Measurements from ENCODE around the gene MCM3. TPM values are rescaled to one million over a fixed set of nuclear protein-coding genes. Genes with fewer than 3 reads are reported as not detected.

MCM3 gene
- total RNA-seq, 6 experiments from 2014 or later = 6.6 to 35.9 (median 10.5) TPM

- 89% methylated on average over 7 of the region's 9 CpGs for WGBS (ENCODE audit: insufficient coverage, low coverage, low lambda C conversion rate, missing lambda C conversion rate)
- H3K4me3 ChIP-seq = no peak overlapping the region
- peaks cover 0 to 24% (median 2%) of the 10 kb centered on the region in 4 donors for H3K36me3 ChIP-seq
- TF ChIP-seq POLR2A (IDR thresholded peaks at IDR 0.05) = no peak
- TF ChIP-seq CTCF (IDR thresholded peaks at IDR 0.05) = no peak
- no peaks in the 10 kb centered on the region for H3K4me1 ChIP-seq
- DNase-seq = no peak
- H3K9me3 ChIP-seq = no peaks in the 10 kb centered on the region
- ATAC-seq = no peak
- intact Hi-C loops (cut with DNase I) = no loop called here
- no peaks in the 10 kb centered on the region for H3K27me3 ChIP-seq
- H3K27ac ChIP-seq = no peak overlapping the region
Measured at GRCh38 chr6:52262620-52263344, 21.8 kb downstream of the MCM3 start.

GRCh38 chr6:52261229-52261628 lies 23.3 kb downstream of the MCM3 start:
- Histone ChIP-seq H3K4me3 (no peak overlapping the region), H3K36me3 (peaks cover 0 to 15% (median 2%) of the 10 kb centered on the region in 4 donors), H3K4me1 (no peaks in the 10 kb centered on the region), H3K27me3 (no peaks in the 10 kb centered on the region), H3K9me3 (no peaks in the 10 kb centered on the region), H3K27ac (no peak overlapping the region)
- ATAC-seq (no peak), DNase-seq (no peak)
- WGBS (ENCODE audit: insufficient coverage, low coverage, low lambda C conversion rate, missing lambda C conversion rate) = 81% methylated on average over 6 of the region's 6 CpGs
- intact Hi-C loops (cut with DNase I) = no loop called here
- no peak for TF ChIP-seq POLR2A (IDR thresholded peaks at IDR 0.05)
- TF ChIP-seq CTCF (IDR thresholded peaks at IDR 0.05) = no peak

GRCh38 chr6:52260634-52261033 lies 23.9 kb downstream of the MCM3 start:
- intact Hi-C loops (cut with DNase I) = no loop called here
- TF ChIP-seq POLR2A (IDR thresholded peaks at IDR 0.05) = no peak
- TF ChIP-seq CTCF (IDR thresholded peaks at IDR 0.05) = no peak
- Histone ChIP-seq H3K27me3 (no peaks in the 10 kb centered on the region), H3K9me3 (no peaks in the 10 kb centered on the region), H3K36me3 (peaks cover 0 to 9% (median 2%) of the 10 kb centered on the region in 4 donors), H3K27ac (no peak overlapping the region), H3K4me3 (no peak overlapping the region), H3K4me1 (no peaks in the 10 kb centered on the region)
- 100% methylated on average over 2 of the region's 3 CpGs for WGBS (ENCODE audit: insufficient coverage, low coverage, low lambda C conversion rate, missing lambda C conversion rate)
- no peak for ATAC-seq
- DNase-seq = no peak

GRCh38 chr6:52255434-52255833 lies 29.1 kb downstream of the MCM3 start:
- Histone ChIP-seq H3K4me1 (no peaks in the 10 kb centered on the region), H3K27ac (no peak overlapping the region), H3K4me3 (no peak overlapping the region), H3K27me3 (no peaks in the 10 kb centered on the region), H3K9me3 (no peaks in the 10 kb centered on the region), H3K36me3 (no peaks in the 10 kb centered on the region)
- intact Hi-C loops (cut with DNase I) = no loop called here
- TF ChIP-seq CTCF (IDR thresholded peaks at IDR 0.05) = no peak
- TF ChIP-seq POLR2A (IDR thresholded peaks at IDR 0.05) = no peak
- 56% methylated on average over 2 of the region's 2 CpGs for WGBS (ENCODE audit: insufficient coverage, low coverage, low lambda C conversion rate, missing lambda C conversion rate)
- no peak for DNase-seq
- no peak for ATAC-seq
